Cardiac muscle cell (in vitro differentiated cells and primary cell): ENCODE results near the gene CBX6. TPM values are rescaled to one million over a fixed set of nuclear protein-coding genes. Genes with fewer than 3 reads are reported as not detected.

Experiments
- DNase-seq, 2 donors: peaks; one replicate each; pipeline versions ENCODE4 v3.0.0 to v3.0.0-alpha.2; 2010 to 2017; ENCODE audit warnings: low read depth in 1 of 2, low spot score in 1 of 2
- H3K27ac ChIP-seq: fragments of 200-600 bp; sonication (generic); 2 replicates; pipeline ENCODE4 v1.5.1; 2016
- H3K27me3 ChIP-seq: fragments of 200-600 bp; sonication (generic); 2 replicates; pipeline ENCODE4 v1.6.0; 2016; ENCODE audit warnings: control low read depth
- H3K36me3 ChIP-seq: fragments of 200-600 bp; sonication (generic); 2 replicates; pipeline ENCODE4 v1.5.1; 2016; ENCODE audit warnings: control low read depth
- H3K4me1 ChIP-seq: fragments of 200-600 bp; sonication (generic); 2 replicates; pipeline ENCODE4 v1.8.1; 2017; ENCODE audit warnings: low read depth, mild to moderate bottlenecking, mixed run types
- H3K4me3 ChIP-seq: fragments of 200-600 bp; sonication (generic); 2 replicates; pipeline ENCODE4 v1.5.1; 2016; ENCODE audit warnings: mild to moderate bottlenecking
- H3K9me3 ChIP-seq: fragments of 200-600 bp; sonication (generic); 2 replicates; pipeline ENCODE4 v1.5.1; 2017; ENCODE audit warnings: low read depth, mild to moderate bottlenecking, control low read depth
- CTCF ChIP-seq: IDR thresholded peaks from 2 replicates; pipeline ENCODE4 v1.5.1; 2012; ENCODE audit warnings: low read depth, mild to moderate bottlenecking, low read length
- polyA plus RNA-seq: library from polyadenylated mRNA; unstranded; fragments of >200 nt; fragmentation: Nextera tagmentation; extraction: Ambion mirVana; gene quantifications from 2 replicates; pipeline ENCODE4 v1.2.1, GENCODE V29; 2016
- total RNA-seq: library from RNA; depleted of rRNA; stranded (reverse); fragments of >200 nt; gene quantifications from 2 replicates; pipeline ENCODE4 v1.2.3, GENCODE V29; 2016

The CBX6 gene
- total and polyA plus RNA-seq, 2 experiments from 2014 or later: 40.9 to 89.9 TPM

- H3K36me3 ChIP-seq: no peaks in the 10 kb centered on the region
- H3K4me3 ChIP-seq: no peak overlapping the region
- no peaks in the 10 kb centered on the region for H3K4me1 ChIP-seq
- H3K27ac ChIP-seq: no peak overlapping the region
- DNase-seq: no peak
- H3K9me3 ChIP-seq: no peaks in the 10 kb centered on the region
- no peak for TF ChIP-seq CTCF
- peaks cover 9% of the 10 kb centered on the region for H3K27me3 ChIP-seq
Observed at GRCh38 chr22:38834215-38834953, 37.6 kb downstream of the CBX6 start.

DNA sequence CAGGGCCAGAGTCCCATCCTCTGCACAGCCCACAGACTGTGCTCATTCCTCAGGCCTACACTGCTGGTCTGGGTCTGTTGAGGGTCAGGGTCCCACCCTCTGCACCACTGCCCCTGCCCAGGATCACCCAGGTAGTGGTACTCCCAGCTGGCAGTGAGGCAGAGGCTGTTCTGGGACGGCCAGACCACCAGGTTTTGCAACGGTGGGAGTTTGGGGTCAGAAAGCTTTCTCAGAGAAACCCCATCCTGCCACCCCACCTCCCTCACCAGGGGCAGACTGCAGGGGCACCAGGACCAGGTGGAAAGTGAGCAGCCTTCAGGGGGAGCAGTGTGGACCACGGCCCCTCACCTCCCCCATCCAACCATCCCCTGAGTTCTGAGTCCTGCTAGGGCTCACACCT lies 39.0 kb downstream of the CBX6 start:
- no peak for TF ChIP-seq CTCF
- no peaks in the 10 kb centered on the region for H3K9me3 ChIP-seq
- H3K4me3 ChIP-seq: no peak overlapping the region
- peaks cover 9% of the 10 kb centered on the region for H3K27me3 ChIP-seq
- no peak for DNase-seq
- no peak overlapping the region for H3K27ac ChIP-seq
- H3K36me3 ChIP-seq: no peaks in the 10 kb centered on the region
- no peaks in the 10 kb centered on the region for H3K4me1 ChIP-seq

GRCh38 chr22:38832005-38832978 lies 39.7 kb downstream of the CBX6 start:
- Histone ChIP-seq H3K4me1 (no peaks in the 10 kb centered on the region), H3K27me3 (peaks cover 9% of the 10 kb centered on the region)
- DNase-seq: no peak

GRCh38 chr22:38831166-38831945 lies 40.7 kb downstream of the CBX6 start:
- Histone ChIP-seq H3K4me3 (no peak overlapping the region), H3K27me3 (peaks cover 8% of the 10 kb centered on the region)
- DNase-seq: peak in 1 of 2 donors; percentile 84

More at GRCh38 chr22:38832005-38832978, 39.7 kb downstream of the CBX6 start:
- TF ChIP-seq CTCF: no peak
- Histone ChIP-seq H3K4me3 (no peak overlapping the region), H3K27ac (no peak overlapping the region), H3K36me3 (no peaks in the 10 kb centered on the region), H3K9me3 (no peaks in the 10 kb centered on the region)

More at GRCh38 chr22:38831166-38831945, 40.7 kb downstream of the CBX6 start:
- TF ChIP-seq CTCF: no peak
- H3K9me3 ChIP-seq: no peaks in the 10 kb centered on the region
- no peaks in the 10 kb centered on the region for H3K4me1 ChIP-seq
- H3K27ac ChIP-seq: no peak overlapping the region
- no peaks in the 10 kb centered on the region for H3K36me3 ChIP-seq
